Ovary (tissue), 3 donors: ENCODE measurements around the gene DCAF4.

Experiments
- POLR2A ChIP-seq: fragments of 450-650 bp; IDR thresholded peaks from one replicate; pipeline ENCODE4 v1.6.1; 2017; ENCODE audit warnings: antibody characterized with exemption, mild to moderate bottlenecking, moderate library complexity
- TF ChIP-seq, protein P1 (sequence below), 3 donors: fragments of 450-650 bp in 2 of 3; fragments of 200-600 bp in 1 of 3; IDR thresholded peaks; one replicate each; pipeline versions ENCODE4 v1.5.1 to v1.8.0; 2016 to 2022; ENCODE audit warnings: antibody characterized with exemption in 3 of 3, mild to moderate bottlenecking in 1 of 3
- donor health status: DM: no; HTN: no; CAD: no.

DNA sequence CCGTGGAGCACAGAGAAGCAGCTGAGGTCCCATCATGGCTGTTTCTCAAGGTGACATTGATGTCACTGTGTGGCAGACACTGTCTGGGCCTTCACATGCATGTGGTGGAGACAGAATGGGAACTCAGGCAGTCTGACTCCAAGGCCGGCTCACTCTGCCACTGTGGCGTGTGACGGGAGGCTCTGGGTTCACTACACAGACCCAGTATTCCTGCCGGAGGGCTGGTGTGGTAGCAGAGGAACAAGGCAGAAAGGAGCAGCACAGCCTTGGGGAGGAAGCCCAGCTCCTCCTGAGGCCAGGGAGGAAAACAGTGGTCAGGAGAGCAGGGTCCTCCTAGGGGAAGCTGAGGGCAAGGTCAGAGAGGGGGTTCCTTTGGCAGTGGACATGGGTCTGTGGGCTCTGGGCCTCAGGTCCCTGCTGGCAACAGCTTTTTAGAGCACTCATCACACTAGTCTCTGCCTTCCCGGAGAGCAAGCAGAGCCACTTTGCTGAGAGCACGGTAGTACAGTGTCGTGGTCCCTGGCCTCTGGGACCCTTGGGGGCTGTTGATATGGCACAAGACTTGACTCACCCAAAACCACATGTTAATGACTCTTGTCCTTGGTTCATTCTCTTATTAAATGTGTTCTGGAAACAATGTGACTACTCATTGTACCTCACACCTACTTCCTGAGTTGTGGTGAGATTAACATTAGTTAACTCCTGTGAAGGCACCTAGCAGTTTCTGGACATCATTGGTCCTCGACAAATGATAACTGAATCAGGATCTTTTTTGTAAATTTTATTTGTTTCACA, 21.3 kb downstream of the DCAF4 start:
- TF ChIP-seq, protein P1, sequence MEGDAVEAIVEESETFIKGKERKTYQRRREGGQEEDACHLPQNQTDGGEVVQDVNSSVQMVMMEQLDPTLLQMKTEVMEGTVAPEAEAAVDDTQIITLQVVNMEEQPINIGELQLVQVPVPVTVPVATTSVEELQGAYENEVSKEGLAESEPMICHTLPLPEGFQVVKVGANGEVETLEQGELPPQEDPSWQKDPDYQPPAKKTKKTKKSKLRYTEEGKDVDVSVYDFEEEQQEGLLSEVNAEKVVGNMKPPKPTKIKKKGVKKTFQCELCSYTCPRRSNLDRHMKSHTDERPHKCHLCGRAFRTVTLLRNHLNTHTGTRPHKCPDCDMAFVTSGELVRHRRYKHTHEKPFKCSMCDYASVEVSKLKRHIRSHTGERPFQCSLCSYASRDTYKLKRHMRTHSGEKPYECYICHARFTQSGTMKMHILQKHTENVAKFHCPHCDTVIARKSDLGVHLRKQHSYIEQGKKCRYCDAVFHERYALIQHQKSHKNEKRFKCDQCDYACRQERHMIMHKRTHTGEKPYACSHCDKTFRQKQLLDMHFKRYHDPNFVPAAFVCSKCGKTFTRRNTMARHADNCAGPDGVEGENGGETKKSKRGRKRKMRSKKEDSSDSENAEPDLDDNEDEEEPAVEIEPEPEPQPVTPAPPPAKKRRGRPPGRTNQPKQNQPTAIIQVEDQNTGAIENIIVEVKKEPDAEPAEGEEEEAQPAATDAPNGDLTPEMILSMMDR (IDR thresholded peaks at IDR 0.05) = no peak
- no peak for TF ChIP-seq POLR2A
